ENCODE data around the gene FAF1.
"Not testable (repeated sequence)": the region's sequence is repeated elsewhere in the genome, so short reads cannot be mapped to it uniquely, and the experiment has no call there.

Gene FAF1

DNA sequence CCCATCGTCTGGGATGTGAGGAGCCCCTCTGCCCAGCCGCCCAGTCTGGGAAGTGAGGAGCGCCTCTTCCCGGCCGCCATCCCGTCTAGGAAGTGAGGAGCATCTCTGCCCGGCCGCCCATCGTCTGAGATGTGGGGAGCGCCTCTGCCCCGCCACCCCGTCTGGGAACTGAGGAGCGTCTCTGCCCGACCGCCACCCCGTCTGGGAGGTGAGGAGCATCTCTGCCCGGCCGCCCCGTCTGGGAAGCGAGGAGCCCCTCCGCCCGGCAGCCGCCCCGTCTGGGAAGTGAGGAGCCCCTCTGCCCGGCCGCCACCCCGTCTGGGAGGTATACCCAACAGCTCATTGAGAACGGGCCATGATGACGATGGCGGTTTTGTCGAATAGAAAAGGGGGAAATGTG, 7.5 kb downstream of the FAF1 start:
- DNase-seq: not testable (repeated sequence)

DNA sequence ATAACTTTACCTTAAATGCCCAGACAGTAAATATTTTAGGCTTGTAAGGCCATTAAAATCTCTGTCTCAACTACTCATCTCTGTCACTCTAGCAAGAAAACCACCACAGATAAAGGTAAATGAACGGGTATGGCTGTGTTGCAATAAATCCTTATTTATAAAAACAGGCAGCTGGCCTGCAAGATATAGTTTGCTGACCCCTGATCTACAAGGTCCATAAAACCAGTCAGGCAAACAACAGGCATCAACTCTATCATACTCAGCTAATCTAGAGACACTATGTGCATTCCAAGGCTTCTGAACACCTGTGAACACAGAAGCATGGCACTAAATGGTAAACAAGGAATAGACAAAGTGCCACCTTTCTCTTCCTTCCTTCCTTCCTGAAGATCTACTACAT, 9.7 kb downstream of the FAF1 start:
- no peak for DNase-seq

DNA sequence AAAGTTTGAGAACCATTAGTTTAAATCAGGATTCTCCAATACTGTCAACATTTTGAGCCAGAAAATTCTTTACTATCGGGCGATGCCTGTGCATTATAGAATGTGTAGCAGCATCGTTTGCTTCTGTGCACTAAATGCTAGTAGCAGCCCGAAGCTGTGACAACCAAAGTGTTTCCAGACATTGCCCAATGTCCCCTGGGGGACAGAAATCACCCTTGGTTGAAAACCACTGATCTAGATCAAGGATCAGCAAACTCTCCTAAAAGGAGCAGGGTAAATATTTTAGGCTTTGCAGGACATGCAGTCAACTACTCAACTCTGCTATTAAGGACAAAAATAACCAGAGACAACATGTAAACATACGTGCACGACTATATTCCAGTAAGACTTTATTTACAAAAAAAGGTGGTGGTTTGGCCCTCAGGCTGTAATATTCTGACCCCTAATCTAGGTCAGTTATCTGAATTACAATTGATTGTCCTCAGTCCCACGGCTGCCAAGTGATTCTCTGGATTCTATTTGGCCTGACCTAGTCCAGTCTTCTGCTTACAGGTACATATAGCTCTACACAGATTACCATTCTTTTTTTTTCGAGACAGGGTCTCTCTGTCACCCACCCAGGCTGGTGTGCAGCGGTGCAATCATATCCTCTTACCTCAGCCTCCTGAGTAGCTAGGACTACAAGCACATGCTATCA, 10.6 kb downstream of the FAF1 start:
- DNase-seq: no peak

- DNase-seq: no peak
These were observed 17.7 kb downstream of the FAF1 start for GRCh38 chr1:50942334-50942733.

GRCh38 chr1:50940291-50940690, 19.8 kb downstream of the FAF1 start:
- DNase-seq: no peak

- DNase-seq: no peak
These were observed 23.7 kb downstream of the FAF1 start for GRCh38 chr1:50936321-50936720.

DNA sequence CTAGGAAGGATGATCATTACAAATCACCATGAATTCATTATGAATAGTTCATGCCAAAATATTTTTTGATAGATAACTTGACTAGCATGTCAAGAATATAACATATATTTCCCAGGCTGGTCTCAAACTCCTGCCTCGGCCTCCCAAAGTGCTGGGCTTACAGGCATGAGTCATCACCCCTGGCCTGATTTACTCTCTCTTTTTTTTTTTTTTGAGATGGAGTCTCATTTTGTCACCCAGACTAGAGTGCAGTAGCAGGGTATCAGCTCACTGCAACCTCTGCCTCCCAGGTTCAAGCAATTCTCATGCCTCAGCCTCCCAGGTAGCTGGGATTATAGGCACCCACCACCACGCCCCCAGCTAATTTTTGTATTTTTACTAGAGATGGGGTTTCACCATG, 24.8 kb downstream of the FAF1 start:
- not testable (repeated sequence) for DNase-seq

DNA sequence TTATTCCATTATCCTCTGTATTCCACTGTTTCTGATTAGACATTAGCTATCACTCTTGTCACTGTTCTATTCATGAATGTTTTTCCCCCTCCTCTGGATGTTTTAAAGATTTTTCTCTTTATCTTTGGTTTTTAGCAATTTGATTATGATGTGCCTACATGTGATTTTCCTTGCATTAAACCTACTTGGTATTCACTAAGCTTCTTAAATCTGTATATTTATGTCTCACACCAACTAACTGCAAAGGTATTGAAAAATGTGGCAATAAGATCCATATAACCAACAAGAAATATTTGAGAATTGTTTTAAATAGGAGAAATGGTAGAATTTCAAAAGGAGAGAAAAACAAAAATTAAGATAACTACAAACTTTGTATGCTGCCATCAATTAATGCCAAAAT, 25.2 kb downstream of the FAF1 start:
- no peak for DNase-seq

DNA sequence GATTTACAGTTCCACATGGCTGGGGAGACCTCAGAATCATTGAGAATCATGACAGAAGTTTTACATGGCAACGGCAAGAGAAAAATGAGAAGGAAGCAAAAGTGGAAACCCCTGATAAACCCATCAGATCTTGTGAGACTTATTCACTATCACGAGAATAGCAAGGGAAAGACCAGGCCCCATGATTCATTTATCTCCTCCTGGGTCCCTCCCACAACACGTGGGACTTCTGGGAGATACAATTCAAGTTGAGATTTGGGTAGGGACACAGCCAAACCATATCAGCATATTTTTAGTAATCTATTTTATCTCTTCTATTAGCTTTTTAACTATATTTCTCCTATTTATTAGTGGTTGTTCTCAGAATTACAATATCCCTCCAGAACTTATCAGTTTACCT, 26.3 kb downstream of the FAF1 start:
- DNase-seq: not testable (repeated sequence)

GRCh38 chr1:50932043-50932442, 28.0 kb downstream of the FAF1 start:
- not testable (repeated sequence) for DNase-seq

GRCh38 chr1:50930965-50931737, 28.9 kb downstream of the FAF1 start:
- DNase-seq: no peak

DNA sequence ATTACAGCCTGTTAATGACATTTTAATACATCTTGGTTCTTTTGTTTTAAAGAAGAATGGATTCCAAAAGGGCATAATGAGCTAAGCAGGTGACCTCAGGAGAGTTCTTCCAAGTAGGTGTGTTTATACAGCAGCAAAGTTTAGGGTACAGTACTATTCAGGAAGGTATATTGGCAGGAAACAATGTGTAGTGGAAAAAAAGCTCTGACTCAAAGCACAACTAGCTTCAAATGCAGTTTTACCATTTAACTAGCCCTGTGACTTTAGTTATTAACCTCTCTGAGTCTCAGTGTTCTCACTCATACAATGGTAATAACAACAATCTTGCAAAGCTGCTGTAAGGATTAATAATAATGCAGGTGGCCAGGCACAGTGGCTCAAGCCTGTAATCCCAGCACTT, 29.9 kb downstream of the FAF1 start:
- DNase-seq: no peak

DNA sequence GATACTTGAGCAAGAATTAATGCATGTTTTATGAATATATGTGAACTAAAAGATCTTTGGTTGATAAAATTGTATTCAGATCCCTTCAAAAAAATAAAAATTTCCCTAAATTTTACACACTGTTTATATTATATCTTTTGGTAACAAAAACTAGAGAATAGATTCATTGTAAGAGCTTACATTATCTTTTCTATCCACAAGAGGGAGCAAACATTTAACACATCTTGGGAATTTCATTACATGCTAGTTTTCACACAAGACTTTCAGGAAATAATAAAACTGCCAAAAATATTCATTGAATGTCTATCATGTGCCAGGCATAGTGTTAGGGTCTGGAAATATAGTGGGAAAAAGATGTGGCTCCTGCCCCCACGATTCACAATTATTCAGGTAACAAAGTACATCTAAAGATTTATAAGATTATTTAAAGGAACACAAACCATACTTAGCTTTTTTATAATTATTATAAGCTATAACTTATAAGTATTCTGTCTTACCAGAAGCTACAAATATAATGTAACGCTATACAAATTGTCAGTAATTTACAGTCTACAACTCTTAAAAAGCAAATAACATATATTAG, 30.6 kb downstream of the FAF1 start:
- peak in 1 of 2 experiments; percentile 42 for DNase-seq

GRCh38 chr1:50923564-50923963, 36.5 kb downstream of the FAF1 start:
- DNase-seq: no peak

DNA sequence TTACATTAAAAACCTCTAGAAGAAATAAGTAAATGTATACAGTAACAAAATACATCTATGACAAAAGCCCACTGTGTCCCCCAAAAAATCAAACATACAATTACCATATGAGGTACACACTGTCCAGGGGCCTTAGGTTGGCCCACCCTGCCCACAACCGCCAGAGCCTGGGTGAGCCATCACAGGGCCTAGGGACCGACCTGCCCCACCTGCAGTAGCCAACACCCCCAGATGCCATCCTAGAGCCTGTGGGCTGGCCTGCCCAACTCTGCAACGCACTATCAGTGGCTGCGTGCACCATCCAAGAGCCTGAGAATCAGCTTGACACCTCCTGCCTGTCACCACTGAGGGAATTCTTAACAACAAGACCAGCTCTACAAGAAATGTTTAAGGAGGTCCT, 39.0 kb downstream of the FAF1 start:
- DNase-seq: no peak

DNA sequence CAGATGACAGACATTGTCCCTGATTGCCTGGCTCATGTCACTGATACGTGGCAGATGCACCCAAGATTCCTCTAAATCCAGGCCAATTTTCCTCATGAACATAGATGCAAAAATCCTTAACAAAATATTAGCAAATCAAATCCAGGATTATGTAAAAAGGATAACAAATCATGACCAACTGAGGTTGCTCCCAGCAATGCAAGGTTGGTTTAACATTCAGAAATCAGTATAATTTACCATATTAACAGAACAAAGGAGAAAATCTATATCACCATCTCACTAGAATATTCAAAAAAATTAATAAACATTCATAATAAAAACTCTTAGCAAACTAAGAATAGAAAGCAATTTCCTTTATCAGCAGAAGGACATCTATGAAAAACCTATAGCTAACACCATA, 39.7 kb downstream of the FAF1 start:
- no peak for DNase-seq

- no peak for DNase-seq
These were observed 42.6 kb downstream of the FAF1 start for GRCh38 chr1:50917138-50918137.

DNA sequence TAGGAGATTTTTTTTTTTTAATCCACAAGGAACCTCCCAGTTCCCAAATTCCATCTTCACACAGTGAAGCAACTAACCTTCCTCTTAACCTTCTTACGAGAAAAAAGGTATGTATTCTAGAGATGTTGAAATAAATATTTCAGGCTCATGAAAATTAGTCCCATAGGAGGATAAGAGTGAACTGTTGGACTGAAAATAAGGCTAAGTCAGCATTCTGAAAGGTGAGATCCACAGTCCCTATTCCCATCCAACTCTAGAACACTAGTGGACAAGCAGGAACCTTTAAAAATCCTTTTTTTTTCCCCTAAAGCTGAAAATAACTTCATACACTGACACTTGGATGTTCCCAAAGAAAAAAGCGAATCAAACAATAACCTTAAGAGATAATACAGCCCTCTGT, 44.4 kb downstream of the FAF1 start:
- no peak for DNase-seq

DNA sequence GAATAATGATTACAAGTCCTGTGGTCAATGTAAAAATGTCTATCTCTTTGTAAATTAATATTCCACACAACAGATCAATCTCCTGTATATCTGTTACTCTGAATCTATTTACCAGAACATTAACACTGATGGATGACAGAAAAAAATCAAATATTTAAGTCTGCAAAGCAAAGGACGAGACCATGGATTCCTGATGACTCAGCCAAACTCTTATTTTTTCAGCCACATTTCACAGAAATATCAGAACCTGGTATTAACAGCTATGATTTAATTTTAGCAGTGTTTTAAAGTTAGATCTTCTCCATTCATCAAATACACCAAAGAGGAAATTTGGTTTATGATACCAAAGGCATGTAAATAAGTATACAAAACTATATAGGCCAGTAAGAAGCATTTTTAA, 46.1 kb downstream of the FAF1 start:
- DNase-seq: no peak

DNA sequence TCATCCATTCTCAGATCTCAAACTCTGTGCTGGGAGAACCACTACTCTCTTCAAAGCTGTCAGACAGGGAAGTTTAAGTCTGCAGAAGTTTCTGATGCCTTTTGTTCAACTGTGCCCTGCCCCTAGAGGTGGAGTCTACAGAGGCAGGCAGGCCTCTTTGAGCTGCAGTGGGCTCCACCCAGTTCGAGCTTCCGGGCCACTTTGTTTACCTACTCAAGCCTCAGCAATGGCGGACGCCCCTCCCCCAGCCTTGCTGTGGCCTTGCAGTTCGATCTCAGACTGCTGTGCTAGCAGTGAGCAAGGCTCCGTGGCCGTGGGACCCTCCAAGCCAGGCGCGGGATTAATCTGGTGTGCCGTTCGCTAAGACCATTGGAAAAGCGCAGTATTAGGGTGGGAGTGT, 49.7 kb downstream of the FAF1 start:
- DNase-seq: not testable (repeated sequence)

- not testable (repeated sequence) for DNase-seq
These were observed 52.5 kb downstream of the FAF1 start for GRCh38 chr1:50907610-50908009.

DNA sequence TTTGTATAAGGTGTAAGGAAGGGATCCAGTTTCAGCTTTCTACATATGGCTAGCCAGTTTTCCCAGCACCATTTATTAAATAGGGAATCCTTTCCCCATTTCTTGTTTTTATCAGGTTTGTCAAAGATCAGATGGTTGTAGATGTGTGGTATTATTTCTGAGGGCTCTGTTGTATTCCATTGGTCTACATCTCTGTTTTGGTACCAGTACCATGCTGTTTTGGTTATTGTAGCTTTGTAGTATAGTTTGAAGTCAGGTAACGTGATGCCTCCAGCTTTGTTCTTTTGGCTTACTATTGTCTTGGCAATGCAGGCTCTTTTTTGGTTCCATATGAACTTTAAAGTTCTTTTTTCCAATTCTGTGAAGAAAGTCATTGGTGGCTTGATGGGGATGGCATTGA, 54.0 kb downstream of the FAF1 start:
- not testable (repeated sequence) for DNase-seq

- DNase-seq: no peak
These were observed 57.6 kb downstream of the FAF1 start for GRCh38 chr1:50902419-50902818.
